ENCODE measurements around the gene YIPF6. TPM values are rescaled to one million over a fixed set of nuclear protein-coding genes. Genes with fewer than 3 reads are reported as not detected.

YIPF6 gene
- total and polyA plus RNA-seq, 9 of the 15 experiments (the other 6 are each of a cell fraction or from before 2014, with no cell fraction given): 7.7 to 44.2 (median 22.4) TPM

GRCh38 chrX:68454476-68455150 lies 44.2 kb upstream of the YIPF6 start:
- no peak for ATAC-seq
- FAIRE-seq: no peak

More at GRCh38 chrX:68454476-68455150, 44.2 kb upstream of the YIPF6 start:
- no peak for DNase-seq (ENCODE audit: extremely low read depth in 1 of 4, low spot score in 3 of 4)
- BruUV-seq (replicated peaks): no TSS peak
- no peak overlapping the region for H3K4me2 ChIP-seq (ENCODE audit: insufficient read depth, low read length)
- H3K27ac ChIP-seq (ENCODE audit: extremely low read depth, low read depth, low read length): no peak overlapping the region
- no peaks in the 10 kb centered on the region for H4K20me1 ChIP-seq (replicated peaks; ENCODE audit: control insufficient read depth, insufficient read depth, low read length)
- intact Hi-C loops (cut with micrococcal nuclease): no loop called here
- no peaks in the 10 kb centered on the region for H3K36me3 ChIP-seq (ENCODE audit: control insufficient read depth, insufficient read depth, low read length)
- no peaks in the 10 kb centered on the region for H3K9me1 ChIP-seq (ENCODE audit: control insufficient read depth, insufficient read depth, low read length)
- ChIA-PET POLR2A (no interaction called here), CTCF (ENCODE audit: low intra/inter-chr PET ratio) (no interaction called here)
- H3K79me2 ChIP-seq (ENCODE audit: control insufficient read depth, insufficient read depth, low read length): no peaks in the 10 kb centered on the region
- 26% methylated on average over 6 of the region's 8 CpGs for WGBS (ENCODE audit: insufficient coverage, low coverage, missing lambda C conversion rate)
- no peaks in the 10 kb centered on the region; a peak in 1 of 5 replicates for H3K27me3 ChIP-seq (ENCODE audit: control insufficient read depth in 2 of 2, insufficient read depth in 2 of 2, low read length in 2 of 2)
- H3K9ac ChIP-seq (ENCODE audit: insufficient read depth in 1 of 2, low read depth in 2 of 2, low read length in 2 of 2): no peak overlapping the region
- no peak overlapping the region for H2AFZ ChIP-seq (ENCODE audit: low read depth, low read length)
- H3K4me1 ChIP-seq (replicated peaks in 1 of 2; ENCODE audit: control insufficient read depth in 2 of 2, insufficient read depth in 2 of 2, low read length in 2 of 2): no peaks in the 10 kb centered on the region
- no peak overlapping the region for H3K4me3 ChIP-seq
- in situ Hi-C loops (cut with MboI): no loop called here
- no peaks in the 10 kb centered on the region for H3K9me3 ChIP-seq (replicated peaks; ENCODE audit: control insufficient read depth, insufficient read depth, low read depth, low read length)
- TF ChIP-seq ARHGAP35 (IDR thresholded peaks at IDR 0.05; ENCODE audit: partially characterized antibody): no peak
- TF ChIP-seq HOMEZ (CRISPR knock-in tag; IDR thresholded peaks at IDR 0.05): no peak
- no peak for TF ChIP-seq MYBL2 (IDR thresholded peaks at IDR 0.05; ENCODE audit: low read depth)
- TF ChIP-seq MYBL2 (CRISPR knock-in tag; IDR thresholded peaks at IDR 0.05; ENCODE audit: borderline replicate concordance): no peak
- no peak for TF ChIP-seq KAT8 (IDR thresholded peaks at IDR 0.05; ENCODE audit: low read depth)
- no peak for TF ChIP-seq GATAD2A (IDR thresholded peaks at IDR 0.05)
- no peak for TF ChIP-seq ELF4 (CRISPR knock-in tag; IDR thresholded peaks at IDR 0.05)
- TF ChIP-seq ADNP (tag; IDR thresholded peaks at IDR 0.05): no peak
- no peak for TF ChIP-seq HMG20B (CRISPR knock-in tag; IDR thresholded peaks at IDR 0.05)
- no peak for TF ChIP-seq TCF15 (CRISPR knock-in tag; IDR thresholded peaks at IDR 0.05)
- TF ChIP-seq NR3C1 (CRISPR knock-in tag; IDR thresholded peaks at IDR 0.05): no peak
- TF ChIP-seq PPARD (CRISPR knock-in tag; IDR thresholded peaks at IDR 0.05): no peak
- no peak for TF ChIP-seq FOXM1 (IDR thresholded peaks at IDR 0.05; ENCODE audit: low read depth)
- no peak for TF ChIP-seq FOXM1 (CRISPR knock-in tag; IDR thresholded peaks at IDR 0.05; ENCODE audit: low read depth)
- TF ChIP-seq SMAD1 (IDR thresholded peaks at IDR 0.05; ENCODE audit: low read depth, low read length, partially characterized antibody): no peak
- no peak for TF ChIP-seq ZNF740 (CRISPR knock-in tag; IDR thresholded peaks at IDR 0.05)
- TF ChIP-seq ZNF740 (tag; IDR thresholded peaks at IDR 0.05): no peak
- no peak for TF ChIP-seq RNF2 (IDR thresholded peaks at IDR 0.05)

Data from K562 (cell line).